SK-N-SH treated with all-trans-retinoic acid at 6 μM for 48 hours (cell line): ENCODE data around the gene PROM2.

Experiments used
- ATAC-seq: fragments of 200-7000 bp; cut with Tn5 transposase; 3 replicates; pipeline ENCODE4 v1.9.1; 2020; ENCODE audit warnings: mild to moderate bottlenecking, moderate library complexity
- ARNTL ChIP-seq: fragments of 450-650 bp; formaldehyde crosslinking; IDR thresholded peaks from 2 replicates; pipeline ENCODE4 v1.5.0; 2020; ENCODE audit warnings: low read depth, mild to moderate bottlenecking, moderate library complexity, borderline replicate concordance
- BACH2 ChIP-seq: fragments of 250-450 bp; sonication (Bioruptor Pico); IDR thresholded peaks from 2 replicates; pipeline ENCODE4 v1.9.0; 2021; ENCODE audit warnings: mild to moderate bottlenecking, borderline replicate concordance
- CSDC2 ChIP-seq: fragments of 250-450 bp; sonication (Bioruptor Pico); IDR thresholded peaks from 2 replicates; pipeline ENCODE4 v1.5.0; 2020; ENCODE audit warnings: mild to moderate bottlenecking, moderate library complexity
- CSRNP3 ChIP-seq: fragments of 250-450 bp; sonication (Bioruptor Pico); IDR thresholded peaks from 2 replicates; pipeline ENCODE4 v1.5.1; 2021; ENCODE audit warnings: mild to moderate bottlenecking, moderate library complexity
- ESRRG ChIP-seq: fragments of 250-450 bp; sonication (Bioruptor Pico); IDR thresholded peaks from 2 replicates; pipeline ENCODE4 v1.6.1; 2021; ENCODE audit warnings: mild to moderate bottlenecking
- GLIS3 ChIP-seq: fragments of 250-450 bp; sonication (Bioruptor Pico); IDR thresholded peaks from 2 replicates; pipeline ENCODE4 v1.5.0; 2020; ENCODE audit warnings: mild to moderate bottlenecking, moderate library complexity
- ISL1 ChIP-seq: fragments of 250-450 bp; sonication (Bioruptor Pico); IDR thresholded peaks from 2 replicates; pipeline ENCODE4 v2.1.2; 2022; ENCODE audit warnings: mild to moderate bottlenecking, moderate library complexity
- OSR1 ChIP-seq: fragments of 250-450 bp; sonication (Bioruptor Pico); IDR thresholded peaks from 2 replicates; pipeline ENCODE4 v1.8.0; 2022; ENCODE audit warnings: moderate library complexity, mild to moderate bottlenecking, inconsistent platforms
- PPARA ChIP-seq: fragments of 250-450 bp; sonication (Bioruptor Pico); IDR thresholded peaks from 2 replicates; pipeline ENCODE4 v1.5.0; 2020; ENCODE audit warnings: mild to moderate bottlenecking, borderline replicate concordance
- RARB ChIP-seq: fragments of 250-450 bp; sonication (Bioruptor Pico); IDR thresholded peaks from 2 replicates; pipeline ENCODE4 v1.8.0; 2021; ENCODE audit warnings: mild to moderate bottlenecking, moderate library complexity
- TCF4 ChIP-seq: fragments of 250-450 bp; sonication (Bioruptor Pico); IDR thresholded peaks from 2 replicates; pipeline ENCODE4 v1.8.0; 2021; ENCODE audit warnings: mild to moderate bottlenecking, moderate library complexity, borderline replicate concordance
- TOX ChIP-seq: fragments of 250-450 bp; sonication (Bioruptor Pico); IDR thresholded peaks from 2 replicates; pipeline ENCODE4 v1.8.0; 2021; ENCODE audit warnings: mild to moderate bottlenecking, moderate library complexity, borderline replicate concordance
- TSHZ2 ChIP-seq: fragments of 250-450 bp; sonication (Bioruptor Pico); IDR thresholded peaks from 2 replicates; pipeline ENCODE4 v1.5.0; 2020; ENCODE audit warnings: mild to moderate bottlenecking, moderate library complexity
- ZC3H10 ChIP-seq: fragments of 250-450 bp; sonication (Bioruptor Pico); IDR thresholded peaks from 2 replicates; pipeline ENCODE4 v1.5.1; 2021; ENCODE audit warnings: mild to moderate bottlenecking, moderate library complexity
- ZFP30 ChIP-seq: fragments of 450-650 bp; formaldehyde crosslinking; IDR thresholded peaks from 2 replicates; pipeline ENCODE4 v1.5.0; 2022; ENCODE audit warnings: mild to moderate bottlenecking, moderate library complexity
- ZNF565 ChIP-seq: fragments of 450-650 bp; formaldehyde crosslinking; conservative IDR thresholded peaks from 2 replicates; pipeline ENCODE4 v1.5.0; 2020; ENCODE audit warnings: low read depth, mild to moderate bottlenecking, moderate library complexity
- ZNF70 ChIP-seq: fragments of 450-650 bp; formaldehyde crosslinking; IDR thresholded peaks from 2 replicates; pipeline ENCODE4 v1.5.0; 2020; ENCODE audit warnings: mild to moderate bottlenecking, moderate library complexity
- ZNF8 ChIP-seq: fragments of 450-650 bp; formaldehyde crosslinking; IDR thresholded peaks from 2 replicates; pipeline ENCODE4 v1.5.0; 2020; ENCODE audit warnings: mild to moderate bottlenecking, moderate library complexity
- TF ChIP-seq, protein P1 (sequence below): fragments of 250-450 bp; sonication (Bioruptor Pico); IDR thresholded peaks from 2 replicates; pipeline ENCODE4 v1.8.0; 2021; ENCODE audit warnings: low read depth, mild to moderate bottlenecking, moderate library complexity, borderline replicate concordance
- TF ChIP-seq, protein P2 (sequence below): fragments of 250-450 bp; sonication (Bioruptor Pico); IDR thresholded peaks from 2 replicates; pipeline ENCODE4 v1.8.0; 2020; ENCODE audit warnings: mild to moderate bottlenecking, moderate library complexity, borderline replicate concordance
- TF ChIP-seq, protein P3 (sequence below): fragments of 250-450 bp; sonication (Bioruptor Pico); IDR thresholded peaks from 2 replicates; pipeline ENCODE4 v1.5.1; 2020; ENCODE audit warnings: low read depth, mild to moderate bottlenecking, moderate library complexity

Gene PROM2

GRCh38 chr2:95320986-95321767, 46.9 kb downstream of the PROM2 start:
- ATAC-seq: no peak
- TF ChIP-seq TOX: no peak
- TF ChIP-seq ISL1: no peak
- TF ChIP-seq ZNF70: no peak
- TF ChIP-seq, protein P1, sequence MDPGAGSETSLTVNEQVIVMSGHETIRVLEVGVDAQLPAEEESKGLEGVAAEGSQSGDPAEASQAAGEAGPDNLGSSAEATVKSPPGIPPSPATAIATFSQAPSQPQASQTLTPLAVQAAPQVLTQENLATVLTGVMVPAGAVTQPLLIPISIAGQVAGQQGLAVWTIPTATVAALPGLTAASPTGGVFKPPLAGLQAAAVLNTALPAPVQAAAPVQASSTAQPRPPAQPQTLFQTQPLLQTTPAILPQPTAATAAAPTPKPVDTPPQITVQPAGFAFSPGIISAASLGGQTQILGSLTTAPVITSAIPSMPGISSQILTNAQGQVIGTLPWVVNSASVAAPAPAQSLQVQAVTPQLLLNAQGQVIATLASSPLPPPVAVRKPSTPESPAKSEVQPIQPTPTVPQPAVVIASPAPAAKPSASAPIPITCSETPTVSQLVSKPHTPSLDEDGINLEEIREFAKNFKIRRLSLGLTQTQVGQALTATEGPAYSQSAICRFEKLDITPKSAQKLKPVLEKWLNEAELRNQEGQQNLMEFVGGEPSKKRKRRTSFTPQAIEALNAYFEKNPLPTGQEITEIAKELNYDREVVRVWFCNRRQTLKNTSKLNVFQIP (CRISPR knock-in tag): no peak
- TF ChIP-seq, protein P2, sequence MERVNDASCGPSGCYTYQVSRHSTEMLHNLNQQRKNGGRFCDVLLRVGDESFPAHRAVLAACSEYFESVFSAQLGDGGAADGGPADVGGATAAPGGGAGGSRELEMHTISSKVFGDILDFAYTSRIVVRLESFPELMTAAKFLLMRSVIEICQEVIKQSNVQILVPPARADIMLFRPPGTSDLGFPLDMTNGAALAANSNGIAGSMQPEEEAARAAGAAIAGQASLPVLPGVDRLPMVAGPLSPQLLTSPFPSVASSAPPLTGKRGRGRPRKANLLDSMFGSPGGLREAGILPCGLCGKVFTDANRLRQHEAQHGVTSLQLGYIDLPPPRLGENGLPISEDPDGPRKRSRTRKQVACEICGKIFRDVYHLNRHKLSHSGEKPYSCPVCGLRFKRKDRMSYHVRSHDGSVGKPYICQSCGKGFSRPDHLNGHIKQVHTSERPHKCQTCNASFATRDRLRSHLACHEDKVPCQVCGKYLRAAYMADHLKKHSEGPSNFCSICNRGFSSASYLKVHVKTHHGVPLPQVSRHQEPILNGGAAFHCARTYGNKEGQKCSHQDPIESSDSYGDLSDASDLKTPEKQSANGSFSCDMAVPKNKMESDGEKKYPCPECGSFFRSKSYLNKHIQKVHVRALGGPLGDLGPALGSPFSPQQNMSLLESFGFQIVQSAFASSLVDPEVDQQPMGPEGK (CRISPR knock-in tag): no peak

DNA sequence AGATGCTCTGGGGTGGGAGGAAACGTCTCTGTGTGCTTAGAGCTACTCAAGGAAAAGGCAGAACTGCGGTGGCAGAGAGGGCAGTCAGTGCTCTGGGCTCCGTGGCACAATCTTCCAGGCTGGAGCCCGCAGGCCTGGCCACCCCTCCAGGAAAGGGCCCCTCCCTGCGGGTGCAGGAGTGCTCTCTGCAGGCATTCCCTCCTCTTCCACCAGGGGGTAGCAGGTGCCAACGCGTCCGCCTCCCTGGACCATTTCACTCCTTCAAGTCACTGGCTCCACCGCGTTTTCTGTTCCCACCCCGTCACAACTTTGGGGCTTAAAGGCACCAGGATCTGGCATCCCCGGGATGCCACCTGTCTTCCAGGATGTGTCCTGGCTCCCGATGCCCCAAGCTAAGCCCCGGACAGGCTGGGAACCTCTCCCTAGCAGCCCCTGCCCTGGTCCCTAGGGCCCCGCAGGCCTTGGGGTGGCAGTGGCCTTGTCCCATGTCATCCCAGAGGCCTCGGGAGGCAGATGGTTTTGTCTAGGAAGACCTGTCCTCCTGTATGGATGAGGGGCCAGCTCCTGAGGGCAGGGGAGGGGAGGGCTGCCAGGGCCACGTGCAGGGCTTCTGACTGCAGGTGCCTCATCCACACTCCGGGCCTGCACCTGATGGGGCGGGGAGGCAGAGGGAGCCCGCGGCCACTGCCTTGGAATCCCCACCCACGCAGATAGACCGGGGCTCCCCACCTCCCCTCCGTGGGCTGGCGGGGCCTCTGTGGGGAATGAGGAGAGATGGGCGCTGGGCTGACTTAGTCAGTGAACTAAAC, 49.3 kb downstream of the PROM2 start:
- TF ChIP-seq TCF4: no peak
- TF ChIP-seq ZNF565 (CRISPR knock-in tag): no peak
- no peak for TF ChIP-seq ZNF8 (CRISPR knock-in tag)
- no peak for TF ChIP-seq TSHZ2 (CRISPR knock-in tag)
- no peak for TF ChIP-seq ESRRG (CRISPR knock-in tag)
- TF ChIP-seq CSRNP3 (CRISPR knock-in tag): no peak
- no peak for TF ChIP-seq ZC3H10
- TF ChIP-seq OSR1: no peak
- no peak for TF ChIP-seq GLIS3 (CRISPR knock-in tag)
- TF ChIP-seq BACH2 (CRISPR knock-in tag): no peak
- TF ChIP-seq ARNTL (CRISPR knock-in tag): no peak
- TF ChIP-seq ZFP30 (CRISPR knock-in tag): no peak
- TF ChIP-seq, protein P1 (CRISPR knock-in tag): no peak
- TF ChIP-seq, all 23 proteins: peak for 0
- peak; percentile 79 for ATAC-seq

GRCh38 chr2:95325026-95325425, 50.8 kb downstream of the PROM2 start:
- no peak for ATAC-seq
- TF ChIP-seq, protein P3, sequence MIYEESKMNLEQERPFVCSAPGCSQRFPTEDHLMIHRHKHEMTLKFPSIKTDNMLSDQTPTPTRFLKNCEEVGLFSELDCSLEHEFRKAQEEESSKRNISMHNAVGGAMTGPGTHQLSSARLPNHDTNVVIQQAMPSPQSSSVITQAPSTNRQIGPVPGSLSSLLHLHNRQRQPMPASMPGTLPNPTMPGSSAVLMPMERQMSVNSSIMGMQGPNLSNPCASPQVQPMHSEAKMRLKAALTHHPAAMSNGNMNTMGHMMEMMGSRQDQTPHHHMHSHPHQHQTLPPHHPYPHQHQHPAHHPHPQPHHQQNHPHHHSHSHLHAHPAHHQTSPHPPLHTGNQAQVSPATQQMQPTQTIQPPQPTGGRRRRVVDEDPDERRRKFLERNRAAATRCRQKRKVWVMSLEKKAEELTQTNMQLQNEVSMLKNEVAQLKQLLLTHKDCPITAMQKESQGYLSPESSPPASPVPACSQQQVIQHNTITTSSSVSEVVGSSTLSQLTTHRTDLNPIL (CRISPR knock-in tag): no peak
- TF ChIP-seq PPARA: no peak
- TF ChIP-seq ZNF8 (CRISPR knock-in tag): no peak
- TF ChIP-seq, protein P2 (CRISPR knock-in tag): no peak
- TF ChIP-seq BACH2 (CRISPR knock-in tag): no peak
- TF ChIP-seq, protein P1 (CRISPR knock-in tag): no peak
- TF ChIP-seq ZC3H10: no peak
- no peak for TF ChIP-seq ZNF565 (CRISPR knock-in tag)
- TF ChIP-seq TCF4: no peak
- no peak for TF ChIP-seq ZFP30 (CRISPR knock-in tag)
- no peak for TF ChIP-seq CSDC2 (CRISPR knock-in tag)
- TF ChIP-seq OSR1: no peak
- TF ChIP-seq GLIS3 (CRISPR knock-in tag): no peak
- no peak for TF ChIP-seq RARB (CRISPR knock-in tag)
